ENCODE data around the gene FBN1. TPM values are rescaled to one million over a fixed set of nuclear protein-coding genes. Genes with fewer than 3 reads are reported as not detected.

Gene FBN1
- total RNA-seq, 2 donors from 2014 or later = 258 to 300 TPM

DNA sequence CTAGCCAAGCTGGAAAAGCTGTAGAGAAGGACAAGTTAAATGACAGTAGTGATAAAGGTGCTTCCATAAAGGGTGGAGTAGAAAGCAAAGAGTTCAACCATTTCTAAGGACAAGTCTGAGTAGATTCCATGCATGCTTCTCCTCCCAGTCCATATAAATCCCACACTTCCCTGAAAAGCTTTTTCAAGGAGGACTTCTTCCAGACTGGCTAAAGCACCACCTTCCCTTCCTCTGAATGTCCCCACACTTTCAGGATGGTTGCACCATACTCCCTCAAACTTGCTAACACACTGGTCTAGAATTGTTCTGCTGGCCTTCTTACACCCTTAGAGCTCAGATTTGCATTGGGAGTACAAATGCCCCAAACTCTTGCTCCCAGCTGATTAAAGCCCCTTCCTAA lies 40.9 kb downstream of the FBN1 start:
- Histone ChIP-seq H3K4me3 (no peak overlapping the region), H3K27me3 (replicated peaks; ENCODE audit: insufficient read depth) (no peaks in the 10 kb centered on the region), H3K4me1 (ENCODE audit: control insufficient read depth in 1 of 2, low read depth in 2 of 2) (peaks cover 21 to 44% of the 10 kb centered on the region in 2 donors), H3K36me3 (peaks cover 5% of the 10 kb centered on the region), H3K9me3 (no peaks in the 10 kb centered on the region), H3K27ac (peak overlapping the region; percentile 68 to 83)
- DNase-seq (ENCODE audit: low spot score) (no peak), ATAC-seq (ENCODE audit: insufficient number of reproducible peaks, low FRiP score, low read depth) (no peak)
- TF ChIP-seq, protein P1, sequence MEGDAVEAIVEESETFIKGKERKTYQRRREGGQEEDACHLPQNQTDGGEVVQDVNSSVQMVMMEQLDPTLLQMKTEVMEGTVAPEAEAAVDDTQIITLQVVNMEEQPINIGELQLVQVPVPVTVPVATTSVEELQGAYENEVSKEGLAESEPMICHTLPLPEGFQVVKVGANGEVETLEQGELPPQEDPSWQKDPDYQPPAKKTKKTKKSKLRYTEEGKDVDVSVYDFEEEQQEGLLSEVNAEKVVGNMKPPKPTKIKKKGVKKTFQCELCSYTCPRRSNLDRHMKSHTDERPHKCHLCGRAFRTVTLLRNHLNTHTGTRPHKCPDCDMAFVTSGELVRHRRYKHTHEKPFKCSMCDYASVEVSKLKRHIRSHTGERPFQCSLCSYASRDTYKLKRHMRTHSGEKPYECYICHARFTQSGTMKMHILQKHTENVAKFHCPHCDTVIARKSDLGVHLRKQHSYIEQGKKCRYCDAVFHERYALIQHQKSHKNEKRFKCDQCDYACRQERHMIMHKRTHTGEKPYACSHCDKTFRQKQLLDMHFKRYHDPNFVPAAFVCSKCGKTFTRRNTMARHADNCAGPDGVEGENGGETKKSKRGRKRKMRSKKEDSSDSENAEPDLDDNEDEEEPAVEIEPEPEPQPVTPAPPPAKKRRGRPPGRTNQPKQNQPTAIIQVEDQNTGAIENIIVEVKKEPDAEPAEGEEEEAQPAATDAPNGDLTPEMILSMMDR (IDR thresholded peaks at IDR 0.05) = no peak

DNA sequence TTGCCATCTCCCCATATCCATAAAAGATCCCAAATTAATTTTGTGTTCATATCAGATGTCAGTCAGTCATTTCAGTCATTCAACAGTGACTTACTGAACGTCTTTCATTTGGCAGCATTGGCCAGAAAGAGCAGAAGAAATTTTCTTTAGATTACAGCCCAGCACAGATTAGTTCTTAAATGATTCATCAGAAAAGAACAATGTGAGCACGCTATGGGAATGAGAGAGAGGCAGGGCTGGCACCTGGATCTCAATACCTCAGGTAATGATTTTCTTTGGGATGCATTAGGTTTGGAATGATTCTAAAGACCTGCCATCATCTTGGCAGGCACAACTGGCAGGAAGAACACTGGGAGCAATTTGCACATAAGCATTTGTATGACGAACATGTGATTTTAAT lies 41.6 kb downstream of the FBN1 start:
- H3K27me3 ChIP-seq (replicated peaks; ENCODE audit: insufficient read depth) = no peaks in the 10 kb centered on the region
- peaks cover 5% of the 10 kb centered on the region for H3K36me3 ChIP-seq
- H3K4me1 ChIP-seq (ENCODE audit: control insufficient read depth in 1 of 2, low read depth in 2 of 2) = peaks cover 21 to 44% of the 10 kb centered on the region in 2 donors
- DNase-seq (ENCODE audit: low spot score) = no peak
- H3K4me3 ChIP-seq = peak overlapping the region; percentile 52
- H3K9me3 ChIP-seq = no peaks in the 10 kb centered on the region
- TF ChIP-seq, protein P1 (IDR thresholded peaks at IDR 0.05) = no peak
- H3K27ac ChIP-seq = peak overlapping the region; percentile 68 to 83
- no peak for ATAC-seq (ENCODE audit: insufficient number of reproducible peaks, low FRiP score, low read depth)

DNA sequence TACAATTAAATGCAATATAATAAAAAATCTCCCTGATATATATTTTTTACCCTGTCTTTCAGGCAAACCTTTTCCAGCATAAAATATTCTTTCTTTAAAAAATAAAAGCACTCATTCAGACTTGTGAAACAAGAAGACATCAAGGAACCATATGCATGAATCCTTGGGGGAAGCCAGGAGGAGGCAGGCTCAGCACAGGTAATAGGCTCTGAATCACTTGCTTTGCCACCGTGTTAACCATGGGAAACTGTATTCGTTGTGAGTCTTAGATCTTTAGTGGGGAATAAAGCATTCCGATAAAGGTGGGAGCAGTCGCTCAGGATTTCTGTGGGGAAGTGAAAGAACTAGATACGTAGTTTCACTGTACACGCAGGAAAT lies 42.4 kb downstream of the FBN1 start:
- ATAC-seq (ENCODE audit: insufficient number of reproducible peaks, low FRiP score, low read depth) (no peak), DNase-seq (ENCODE audit: low spot score) (no peak)
- Histone ChIP-seq H3K4me3 (peak overlapping the region; percentile 52), H3K4me1 (ENCODE audit: control insufficient read depth in 1 of 2, low read depth in 2 of 2) (peaks cover 21 to 44% of the 10 kb centered on the region in 2 donors), H3K36me3 (peaks cover 5% of the 10 kb centered on the region), H3K27ac (peak overlapping the region; percentile 68 to 83), H3K9me3 (no peaks in the 10 kb centered on the region), H3K27me3 (replicated peaks; ENCODE audit: insufficient read depth) (no peaks in the 10 kb centered on the region)
- TF ChIP-seq, protein P1 (IDR thresholded peaks at IDR 0.05) = no peak

DNA sequence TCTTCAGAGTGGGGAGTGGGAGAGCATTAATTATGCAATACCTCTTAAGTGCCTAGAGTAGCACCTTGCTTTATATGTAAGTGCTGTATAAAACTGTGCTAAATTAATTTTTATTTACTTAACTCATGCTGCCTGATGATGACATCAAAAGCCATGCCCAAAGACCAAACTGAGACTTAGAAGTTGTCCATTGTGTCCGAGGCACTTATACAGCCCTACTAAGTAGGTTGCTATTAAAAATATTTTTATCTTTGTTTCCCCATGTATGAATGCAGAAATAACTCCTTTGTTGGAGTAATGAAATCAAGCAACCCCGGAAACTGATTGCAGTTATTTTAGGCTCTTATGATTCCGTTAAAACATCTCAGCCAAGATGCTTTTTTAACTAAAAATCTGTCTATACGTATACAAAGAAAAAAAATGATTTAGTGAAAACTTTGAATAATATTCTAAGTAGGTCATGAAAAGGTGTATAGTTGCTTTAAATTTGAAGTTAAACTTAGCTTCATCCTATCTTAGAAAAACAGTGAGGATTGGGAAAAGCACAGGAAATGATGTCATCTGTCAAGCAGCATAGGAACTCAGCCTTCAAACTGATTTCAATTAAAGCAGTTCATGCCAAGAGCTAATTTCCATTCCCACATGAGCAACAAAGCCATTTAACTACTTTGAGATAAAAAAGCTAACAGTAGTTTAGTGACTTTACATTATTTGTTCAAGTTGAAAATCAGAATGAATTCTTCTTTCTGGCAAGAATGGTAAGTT lies 43.0 kb downstream of the FBN1 start:
- H3K27ac ChIP-seq = peak overlapping the region; percentile 68 to 83
- DNase-seq (ENCODE audit: low spot score) = no peak
- peak overlapping the region; percentile 52 for H3K4me3 ChIP-seq
- H3K27me3 ChIP-seq (replicated peaks; ENCODE audit: insufficient read depth) = no peaks in the 10 kb centered on the region
- H3K9me3 ChIP-seq = no peaks in the 10 kb centered on the region
- H3K4me1 ChIP-seq (ENCODE audit: control insufficient read depth in 1 of 2, low read depth in 2 of 2) = peaks cover 21 to 44% of the 10 kb centered on the region in 2 donors
- peaks cover 5% of the 10 kb centered on the region for H3K36me3 ChIP-seq
- TF ChIP-seq, protein P1 (IDR thresholded peaks at IDR 0.05) = no peak
- ATAC-seq (ENCODE audit: insufficient number of reproducible peaks, low FRiP score, low read depth) = peak; percentile 67

DNA sequence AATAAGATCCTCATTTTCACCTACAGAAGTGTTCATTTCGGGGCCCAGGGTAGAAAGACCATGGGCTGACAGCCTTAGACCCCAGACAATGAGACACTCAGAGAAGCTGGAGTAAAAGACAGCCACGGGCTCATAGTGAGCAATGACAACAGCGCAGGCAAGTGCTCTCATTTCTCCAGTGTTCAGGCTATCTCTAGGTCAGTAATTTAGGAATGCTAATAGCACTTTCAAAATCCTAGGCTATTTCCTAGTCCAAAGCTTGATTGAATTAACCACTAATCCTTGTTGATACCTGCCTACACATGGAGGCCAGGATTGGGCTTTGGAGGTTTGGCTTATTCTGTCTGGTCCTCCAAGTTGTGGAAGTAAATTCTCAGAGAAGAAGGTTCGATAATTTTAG lies 44.4 kb downstream of the FBN1 start:
- ATAC-seq (ENCODE audit: insufficient number of reproducible peaks, low FRiP score, low read depth) (no peak), DNase-seq (ENCODE audit: low spot score) (no peak)
- TF ChIP-seq, protein P1 (IDR thresholded peaks at IDR 0.05) = no peak
- Histone ChIP-seq H3K36me3 (peaks cover under 1% of the 10 kb centered on the region), H3K4me3 (no peak overlapping the region), H3K4me1 (ENCODE audit: control insufficient read depth in 1 of 2, low read depth in 2 of 2) (peaks cover 21 to 49% of the 10 kb centered on the region in 2 donors), H3K27me3 (replicated peaks; ENCODE audit: insufficient read depth) (no peaks in the 10 kb centered on the region), H3K9me3 (no peaks in the 10 kb centered on the region), H3K27ac (peak overlapping the region; percentile 31 to 83)
